ENCODE measurements around the gene TMEM61.
"Not testable (repeated sequence)": the region's sequence is repeated elsewhere in the genome, so short reads cannot be mapped to it uniquely, and the experiment has no call there.

TMEM61 gene

DNA sequence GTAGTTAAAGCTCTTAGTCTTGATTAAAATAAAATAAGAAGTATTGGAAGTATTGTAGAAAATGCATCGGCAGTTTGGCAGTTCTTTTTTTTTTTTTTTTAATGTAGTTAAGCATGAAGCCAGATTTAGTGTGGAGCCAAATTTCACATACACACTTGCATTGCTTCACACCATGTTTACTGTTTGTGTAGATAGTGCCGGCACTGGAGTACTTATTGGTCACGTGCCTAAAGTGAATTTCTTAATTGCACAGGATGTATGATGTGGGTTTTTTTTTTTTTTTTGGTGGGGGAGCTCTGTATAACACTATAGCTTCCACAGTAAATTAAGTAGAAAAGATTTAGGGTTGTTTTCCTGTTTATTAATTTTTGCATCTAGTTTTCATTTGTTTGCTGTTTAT, 21.2 kb upstream of the TMEM61 start:
- in situ Hi-C loops (cut with MboI; ENCODE audit: low sequenced_read_pairs), result no loop called here

DNA sequence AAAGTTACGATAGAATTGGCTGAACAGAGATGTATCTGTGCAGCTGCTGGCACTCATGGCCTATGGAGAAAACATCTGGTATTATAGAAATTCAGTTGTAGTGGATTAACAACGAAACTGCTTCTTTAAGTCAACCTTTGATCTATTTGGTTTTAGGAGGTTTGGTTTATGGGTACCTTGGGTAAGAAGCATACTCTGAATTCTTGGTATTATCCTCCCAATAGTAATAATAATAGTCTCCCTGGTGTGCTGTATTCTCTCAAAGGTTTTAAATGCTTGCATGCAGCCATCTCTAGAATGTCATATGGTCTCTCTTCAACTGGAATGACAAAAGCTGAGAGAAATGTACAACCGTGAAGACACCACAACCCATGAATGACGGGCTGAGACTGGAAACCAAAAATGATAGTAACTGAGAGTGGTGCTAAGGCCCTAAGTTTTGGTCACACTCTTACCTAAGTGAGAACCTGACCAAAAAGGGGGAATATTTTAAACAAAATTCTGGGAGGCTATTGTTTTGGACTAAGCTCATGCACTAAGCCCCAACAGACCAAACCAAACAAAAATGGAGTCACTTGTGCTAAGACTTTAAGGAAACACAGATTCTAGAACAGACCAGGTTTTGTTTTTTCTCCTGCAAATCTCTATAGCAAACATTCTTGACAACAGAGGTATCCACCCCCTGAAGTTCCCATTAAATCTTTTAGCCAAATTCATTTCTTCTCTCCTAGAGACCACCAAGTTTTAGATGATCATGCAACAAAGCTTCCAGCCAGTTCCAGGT, 17.6 kb upstream of the TMEM61 start:
- in situ Hi-C loops (cut with MboI; ENCODE audit: low sequenced_read_pairs), result no loop called here

- in situ Hi-C loops (cut with MboI; ENCODE audit: low sequenced_read_pairs), result not testable (repeated sequence)
Measured at GRCh38 chr1:54963829-54964228, 16.6 kb upstream of the TMEM61 start.

- in situ Hi-C loops (cut with MboI; ENCODE audit: low sequenced_read_pairs), result no loop called here
Measured at GRCh38 chr1:54965624-54966340, 14.6 kb upstream of the TMEM61 start.

DNA sequence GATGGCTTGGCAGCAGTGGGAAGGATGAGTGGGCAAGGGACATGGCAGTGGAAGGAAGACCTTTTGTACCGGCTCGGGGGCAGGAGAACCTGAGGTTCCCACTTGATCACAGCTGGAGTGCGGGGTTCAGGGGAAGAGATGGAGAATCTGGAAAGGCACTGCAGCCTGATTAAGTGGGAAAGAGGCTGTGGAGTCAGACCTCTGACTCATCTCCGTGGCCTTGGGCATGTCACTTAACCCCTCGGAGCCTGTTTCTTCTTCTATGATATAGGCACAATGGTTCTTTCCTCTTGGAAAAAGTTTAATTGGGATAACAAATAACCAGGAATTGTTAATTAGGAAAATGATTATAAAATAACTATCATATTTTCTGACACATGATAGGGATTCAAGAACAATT, 13.1 kb upstream of the TMEM61 start:
- in situ Hi-C loops (cut with MboI; ENCODE audit: low sequenced_read_pairs), result no loop called here

DNA sequence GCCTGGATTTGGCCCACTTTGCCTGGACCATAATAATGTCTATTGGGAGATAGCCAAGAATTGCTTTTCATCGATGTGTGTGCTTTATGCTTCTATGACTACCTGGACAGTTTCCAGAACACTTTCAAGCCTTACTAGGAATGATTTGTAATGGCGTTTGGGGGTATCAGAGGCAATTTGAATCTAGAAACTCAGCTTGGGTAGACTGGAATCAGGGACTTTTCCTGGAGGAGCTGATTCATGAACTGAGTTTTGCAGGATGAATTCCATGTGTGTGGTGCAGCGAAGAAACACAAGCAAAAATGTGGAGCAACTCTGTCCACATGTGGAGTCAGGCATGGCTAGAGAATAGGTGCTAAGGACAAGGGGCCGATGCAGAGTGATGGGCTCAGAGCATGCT, 11.9 kb upstream of the TMEM61 start:
- in situ Hi-C loops (cut with MboI; ENCODE audit: low sequenced_read_pairs), result no loop called here

GRCh38 chr1:54969879-54970278, 10.5 kb upstream of the TMEM61 start:
- in situ Hi-C loops (cut with MboI; ENCODE audit: low sequenced_read_pairs), result no loop called here

- in situ Hi-C loops (cut with MboI; ENCODE audit: low sequenced_read_pairs), result no loop called here
Measured at GRCh38 chr1:54970901-54971300, 9.5 kb upstream of the TMEM61 start.

GRCh38 chr1:54971317-54971791, 9.1 kb upstream of the TMEM61 start:
- in situ Hi-C loops (cut with MboI; ENCODE audit: low sequenced_read_pairs), result no loop called here

DNA sequence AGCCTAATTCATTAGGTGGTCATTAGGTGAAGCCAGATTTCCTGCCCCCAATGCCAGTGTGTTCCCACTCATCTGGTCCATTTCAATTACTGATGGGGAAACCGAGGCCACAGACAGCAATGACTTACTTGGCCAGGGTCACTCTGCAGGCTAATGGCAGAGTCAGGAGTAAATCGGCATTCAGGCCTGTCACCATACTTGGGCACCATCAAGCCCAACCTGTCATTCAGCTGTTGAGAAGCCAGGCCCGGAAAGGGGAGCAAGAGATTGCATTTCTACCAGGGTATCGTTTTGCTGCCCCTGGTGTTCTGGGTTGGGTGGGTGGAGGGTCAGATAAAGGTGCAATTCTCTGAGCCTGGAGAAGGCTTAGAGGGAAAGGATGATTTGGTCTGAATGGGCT, 8.0 kb upstream of the TMEM61 start:
- in situ Hi-C loops (cut with MboI; ENCODE audit: low sequenced_read_pairs), result no loop called here

- in situ Hi-C loops (cut with MboI; ENCODE audit: low sequenced_read_pairs), result no loop called here
Measured at GRCh38 chr1:54973205-54973921, 7.1 kb upstream of the TMEM61 start.

DNA sequence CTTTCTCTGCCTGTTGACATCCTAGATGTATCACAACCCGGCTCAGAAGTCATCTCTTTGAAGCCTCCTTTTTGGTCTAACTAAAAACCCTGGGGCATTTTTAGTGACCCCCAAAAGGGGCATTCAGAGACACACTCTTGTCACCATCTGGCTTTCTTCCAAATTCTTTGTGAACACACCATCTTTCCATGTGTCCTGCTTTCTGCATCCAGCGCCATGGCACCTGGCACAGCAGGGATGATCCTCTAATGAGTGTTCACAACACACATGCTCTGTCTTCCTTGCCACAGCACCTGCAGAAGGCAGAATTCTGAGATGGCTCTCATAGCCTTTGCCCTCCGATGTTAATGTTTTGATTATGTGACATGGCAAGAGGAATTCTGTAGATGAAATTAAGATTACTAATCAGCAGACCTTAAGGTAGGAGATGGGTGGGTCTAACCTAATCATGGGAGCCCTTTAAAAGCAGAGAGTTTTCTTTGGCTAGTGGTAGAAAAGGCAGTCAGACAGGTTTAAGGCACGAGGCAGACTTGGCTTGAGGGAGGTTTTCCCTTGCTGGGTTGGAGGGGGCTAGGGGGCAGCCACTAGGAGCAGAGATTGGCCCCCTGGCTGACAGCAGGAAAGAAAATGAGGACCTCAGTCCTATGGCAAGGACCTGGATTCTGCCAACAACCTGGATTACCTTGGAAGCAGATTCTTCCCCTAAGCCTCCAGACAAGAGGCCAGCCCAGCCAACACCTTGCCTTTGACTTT, 4.9 kb upstream of the TMEM61 start:
- in situ Hi-C loops (cut with MboI; ENCODE audit: low sequenced_read_pairs), result no loop called here

DNA sequence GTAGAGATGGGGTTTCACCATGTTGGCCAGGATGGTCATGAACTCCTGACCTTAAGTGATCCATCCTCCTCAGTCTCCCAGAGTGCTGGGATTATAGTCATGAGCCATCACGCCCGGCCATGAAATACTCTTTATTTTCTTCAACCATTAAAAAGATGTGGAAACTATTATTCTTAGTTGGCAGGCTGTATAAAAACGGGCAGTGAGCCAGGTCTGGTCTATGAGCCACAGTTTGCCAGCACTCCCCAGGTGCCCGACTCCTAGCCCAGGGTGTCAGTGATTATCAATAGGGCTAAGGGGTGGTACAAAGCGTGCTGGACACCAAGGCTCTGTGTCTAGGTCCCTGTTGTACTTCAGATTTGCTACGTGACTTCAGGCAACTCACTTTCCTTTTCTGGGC, 3.7 kb upstream of the TMEM61 start:
- in situ Hi-C loops (cut with MboI; ENCODE audit: low sequenced_read_pairs), result no loop called here

- in situ Hi-C loops (cut with MboI; ENCODE audit: low sequenced_read_pairs), result no loop called here
Measured at GRCh38 chr1:54977533-54978297, 2.7 kb upstream of the TMEM61 start.

GRCh38 chr1:54978528-54979326, 1.7 kb upstream of the TMEM61 start:
- in situ Hi-C loops (cut with MboI; ENCODE audit: low sequenced_read_pairs), result no loop called here

DNA sequence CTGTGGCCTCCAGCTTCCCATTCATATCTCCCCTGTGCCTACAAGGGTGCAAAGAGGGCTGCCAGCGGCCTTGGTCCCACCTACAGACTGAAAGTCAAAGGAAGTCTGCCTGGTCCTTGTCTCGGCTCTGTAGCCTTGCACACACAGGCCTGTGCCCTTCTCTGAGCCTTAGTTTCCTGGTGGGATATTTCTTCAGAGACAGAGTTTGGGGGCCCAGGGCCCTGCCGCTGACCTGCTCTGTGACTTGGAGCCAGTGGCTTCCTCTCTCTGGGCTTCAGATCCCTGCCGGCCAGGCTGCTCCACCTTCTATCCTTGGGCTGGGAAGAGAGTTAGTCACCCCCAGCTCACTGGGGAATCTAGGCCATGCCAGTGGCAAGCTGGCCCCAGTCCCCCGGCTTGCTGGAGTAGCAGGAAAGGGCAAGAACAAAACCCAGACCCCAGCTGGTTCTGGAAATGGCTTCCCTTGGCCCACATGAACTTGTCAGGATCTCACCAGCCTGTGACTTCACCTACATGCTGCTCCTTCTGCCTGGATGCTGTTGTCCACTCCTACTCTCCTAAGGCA, 1.0 kb upstream of the TMEM61 start:
- in situ Hi-C loops (cut with MboI; ENCODE audit: low sequenced_read_pairs), result no loop called here

GRCh38 chr1:54980046-54980527, 341 bp upstream of the TMEM61 start:
- in situ Hi-C loops (cut with MboI; ENCODE audit: low sequenced_read_pairs), result no loop called here

DNA sequence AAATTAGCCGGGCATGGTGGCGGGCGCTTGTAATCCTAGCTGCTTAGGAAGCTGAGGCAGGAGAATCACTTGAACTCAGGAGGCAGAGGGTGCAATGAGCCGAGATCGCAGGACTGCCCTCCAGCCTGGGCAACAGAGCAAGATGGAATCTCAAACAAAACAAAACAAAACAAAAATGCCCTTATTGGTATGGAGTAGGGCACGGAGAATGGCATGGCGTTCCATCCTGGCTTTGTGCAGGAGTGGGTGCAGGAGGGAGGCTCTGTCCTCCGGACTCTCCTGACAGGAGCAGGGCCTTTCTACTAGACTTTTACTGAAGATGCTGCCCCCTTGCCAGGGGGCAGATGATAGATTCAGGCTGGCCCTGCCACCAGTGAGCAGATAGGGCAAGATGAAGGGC, 1.0 kb downstream of the TMEM61 start:
- in situ Hi-C loops (cut with MboI; ENCODE audit: low sequenced_read_pairs), result no loop called here

DNA sequence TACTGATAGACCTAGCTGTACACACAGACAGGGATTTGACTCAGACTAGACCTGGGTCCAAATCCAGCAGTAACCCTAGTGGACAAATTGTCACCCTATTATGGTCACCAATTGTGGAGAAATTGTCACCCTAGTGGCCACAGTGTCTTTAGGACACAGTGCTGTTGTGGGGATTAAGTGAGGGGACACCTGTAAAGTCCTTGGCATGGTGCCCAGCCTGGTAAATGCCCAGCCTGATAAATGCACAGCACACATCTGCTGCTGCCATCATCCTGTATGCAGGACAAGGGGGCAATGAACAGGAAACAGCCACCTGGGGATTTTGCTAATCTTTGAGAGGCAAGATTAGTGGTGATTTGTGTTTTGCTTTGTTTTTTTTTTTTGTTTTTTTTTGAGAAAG, 2.3 kb downstream of the TMEM61 start:
- in situ Hi-C loops (cut with MboI; ENCODE audit: low sequenced_read_pairs), result no loop called here

All from HL-60/S4 treated with phorbol 12-myristate 13-acetate at 8.2 ng/mL for 4 days and 3 days (cell line).